HG02763 (cell line): ENCODE results near the gene DPYSL3.
"Not testable (repeated sequence)": the region's sequence is repeated elsewhere in the genome, so short reads cannot be mapped to it uniquely, and the experiment has no call there.

ENCODE experiments used
- ATAC-seq: cut with Tn5 transposase; IDR thresholded peaks from one replicate; pipeline ENCODE4 v1.9.1; 2021; ENCODE audit warnings: mild to moderate bottlenecking, moderate library complexity; ENCODE audit not compliant: unreplicated experiment

DPYSL3 gene

DNA sequence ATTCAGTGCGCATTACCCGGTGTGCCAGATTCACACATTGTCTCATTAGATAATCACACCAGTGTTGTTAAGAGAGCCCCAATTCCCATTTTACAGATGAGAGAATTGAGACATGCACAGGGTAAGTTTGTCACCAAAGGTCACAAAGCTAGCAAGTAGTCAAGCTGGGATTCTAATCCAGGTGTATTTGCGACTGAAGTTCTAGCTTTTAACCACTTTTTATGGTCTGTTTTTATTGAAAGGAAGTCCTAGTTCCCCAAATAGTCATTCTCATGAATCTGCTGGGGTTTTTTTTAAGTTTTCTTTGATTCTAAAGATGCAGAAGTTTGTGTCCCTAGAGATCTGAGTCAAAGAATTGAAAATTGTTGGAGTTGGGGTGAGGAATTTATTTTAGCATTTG lies 136.5 kb downstream of the DPYSL3 start:
- no peak for ATAC-seq

DNA sequence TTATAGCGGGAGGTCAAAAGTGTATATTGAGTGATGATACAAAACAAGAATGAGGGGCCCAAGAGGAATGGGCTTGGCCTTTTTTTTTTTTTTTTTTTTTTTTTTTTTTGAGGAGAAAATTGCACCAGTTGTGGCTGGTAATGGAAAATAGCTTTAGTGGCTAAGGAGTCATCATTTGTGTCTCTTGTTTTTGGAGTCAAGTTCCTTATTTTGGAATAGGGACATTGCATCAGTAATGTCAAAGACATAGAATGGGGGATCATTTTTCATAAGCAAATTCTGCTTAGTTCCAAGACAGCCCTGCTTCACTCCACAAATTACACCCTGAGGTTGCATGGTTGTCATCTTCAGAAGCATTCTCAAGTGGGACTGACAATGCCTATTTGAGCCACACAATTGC lies 137.7 kb downstream of the DPYSL3 start:
- ATAC-seq, result no peak

DNA sequence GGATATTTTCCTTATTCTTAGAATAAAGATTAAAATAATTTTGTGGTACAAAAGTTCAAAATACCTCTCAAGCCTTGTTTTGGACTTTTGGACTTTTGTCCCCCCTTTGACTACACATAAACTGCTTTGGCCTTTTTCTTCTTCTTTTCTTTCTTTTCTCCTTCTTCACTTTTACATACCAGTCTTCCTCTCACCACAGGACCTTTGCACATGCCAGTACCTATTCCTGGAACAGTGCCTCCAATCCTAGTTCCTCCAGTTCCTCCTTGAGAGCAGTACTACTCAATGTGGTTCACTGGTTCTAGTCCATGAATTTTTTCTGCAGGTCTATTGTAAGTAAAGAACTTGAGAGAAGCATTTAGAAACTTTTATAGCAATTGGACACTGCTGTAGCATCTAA lies 138.6 kb downstream of the DPYSL3 start:
- ATAC-seq, result no peak

DNA sequence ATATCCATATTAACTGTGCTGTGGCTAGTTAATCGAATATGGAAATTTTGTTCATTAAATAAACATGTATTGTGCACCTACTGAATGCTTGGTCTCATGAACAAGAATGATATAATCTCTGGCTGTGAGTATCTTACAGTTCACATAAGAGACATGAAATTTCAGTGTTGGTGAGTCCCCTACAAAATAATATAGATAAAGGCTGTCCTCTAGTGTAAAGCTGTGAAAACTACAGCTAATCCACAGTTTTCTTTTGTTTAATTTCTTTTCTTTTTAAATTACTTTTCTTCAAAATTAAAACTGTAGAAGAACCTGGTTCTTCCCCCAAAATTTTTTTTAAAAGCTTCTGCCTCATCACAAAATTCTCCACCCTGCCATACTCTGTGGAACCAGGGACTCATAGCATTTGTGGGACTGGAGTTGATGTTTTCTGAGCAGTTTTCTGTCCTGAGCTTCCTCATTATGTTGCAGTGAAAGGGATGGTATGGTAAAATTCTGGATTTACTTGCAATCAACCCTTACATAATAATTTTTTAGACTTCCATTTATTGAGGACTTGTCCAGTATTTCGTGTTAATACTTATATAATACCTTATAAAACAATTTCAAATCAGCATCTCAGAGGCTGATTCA lies 140.0 kb downstream of the DPYSL3 start:
- ATAC-seq, result no peak

DNA sequence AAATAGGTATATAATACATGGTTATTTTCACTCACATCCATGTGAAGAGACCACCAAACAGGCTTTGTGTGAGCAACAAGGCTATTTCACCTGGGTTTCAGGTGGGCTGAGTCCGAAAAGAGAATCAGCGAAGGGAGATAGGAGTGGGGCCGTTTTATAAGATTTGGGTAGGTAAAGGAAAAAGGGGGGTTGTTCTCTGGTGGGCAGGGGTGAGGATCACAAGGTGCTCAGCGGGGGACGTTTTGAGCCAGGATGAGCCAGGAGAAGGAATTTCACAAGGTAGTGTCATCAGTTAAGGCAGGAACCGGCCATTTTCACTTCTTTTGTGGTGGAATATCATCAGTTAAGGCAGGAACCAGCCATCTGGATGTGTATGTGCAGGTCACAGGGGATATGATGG lies 142.5 kb downstream of the DPYSL3 start:
- not testable (repeated sequence) for ATAC-seq

DNA sequence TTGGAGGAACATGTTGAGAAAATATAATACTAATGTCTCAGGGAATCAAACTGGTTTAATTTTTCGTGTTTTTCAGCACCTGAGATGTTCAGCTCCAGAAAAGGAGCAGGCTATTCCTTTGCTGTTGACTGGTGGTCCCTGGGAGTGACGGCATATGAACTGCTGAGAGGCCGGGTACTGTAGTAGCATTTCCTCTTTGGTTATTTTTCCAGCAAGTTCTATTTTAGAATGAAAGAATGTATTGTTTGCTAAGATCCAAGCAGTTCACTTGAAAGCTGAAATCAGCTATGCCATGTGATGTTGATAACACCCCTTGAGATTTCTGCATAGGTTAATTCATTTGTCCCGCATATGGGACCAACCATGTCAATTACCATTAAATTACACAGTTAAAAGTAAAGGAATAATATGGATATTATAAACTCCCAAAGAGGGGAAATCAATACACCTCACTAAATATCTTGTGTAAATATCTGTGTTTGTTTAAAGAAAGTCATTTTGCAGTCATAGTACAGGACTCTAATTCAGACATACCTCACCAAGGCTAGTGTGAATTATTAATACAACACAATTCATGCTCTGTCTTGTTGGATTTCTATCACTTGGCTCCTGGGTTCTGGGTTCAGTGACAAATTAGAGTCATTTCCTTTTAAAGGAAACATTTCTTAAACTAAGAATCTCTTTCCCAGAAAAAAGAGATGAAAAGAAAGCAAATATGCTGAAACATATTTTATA lies 148.3 kb downstream of the DPYSL3 start:
- ATAC-seq, result no peak

DNA sequence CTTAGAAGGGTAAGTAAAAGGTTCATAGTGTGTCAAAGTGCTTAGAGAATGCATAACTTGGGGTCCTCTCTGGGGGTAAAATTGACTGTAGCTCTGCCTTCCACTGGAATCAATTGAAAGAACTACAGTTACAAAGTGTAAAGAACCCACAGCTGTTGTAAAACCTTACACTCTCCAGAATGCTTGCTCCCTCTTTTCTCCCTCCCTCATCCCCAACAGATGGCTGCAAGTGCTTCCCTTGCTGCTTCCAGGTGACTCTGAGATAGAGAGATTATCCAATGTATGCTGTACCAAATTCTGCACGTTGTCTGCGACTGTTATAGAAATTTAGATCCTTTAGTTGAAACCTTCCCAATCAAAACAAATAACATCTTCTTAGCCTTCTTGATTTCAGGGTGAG lies 149.1 kb downstream of the DPYSL3 start:
- ATAC-seq, result no peak

DNA sequence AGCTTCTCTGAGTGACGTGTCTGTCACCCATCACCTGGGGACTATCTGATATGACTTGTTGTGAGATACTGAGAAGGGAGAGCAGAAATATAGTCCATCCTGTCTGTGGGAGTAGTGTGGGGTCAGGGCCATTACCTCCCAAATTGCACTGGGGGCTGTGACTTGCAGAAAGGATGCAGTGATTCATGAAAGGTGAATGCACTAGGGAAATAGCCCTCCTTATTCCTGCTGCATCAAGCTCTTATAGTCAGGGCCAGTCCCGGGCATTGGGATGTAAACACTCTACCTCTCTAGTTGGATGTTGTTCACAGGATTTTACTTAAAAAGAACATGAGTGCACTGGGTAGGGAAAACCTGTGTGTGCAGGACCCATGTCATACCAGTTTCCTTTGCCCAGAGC lies 150.3 kb downstream of the DPYSL3 start:
- ATAC-seq, result no peak

DNA sequence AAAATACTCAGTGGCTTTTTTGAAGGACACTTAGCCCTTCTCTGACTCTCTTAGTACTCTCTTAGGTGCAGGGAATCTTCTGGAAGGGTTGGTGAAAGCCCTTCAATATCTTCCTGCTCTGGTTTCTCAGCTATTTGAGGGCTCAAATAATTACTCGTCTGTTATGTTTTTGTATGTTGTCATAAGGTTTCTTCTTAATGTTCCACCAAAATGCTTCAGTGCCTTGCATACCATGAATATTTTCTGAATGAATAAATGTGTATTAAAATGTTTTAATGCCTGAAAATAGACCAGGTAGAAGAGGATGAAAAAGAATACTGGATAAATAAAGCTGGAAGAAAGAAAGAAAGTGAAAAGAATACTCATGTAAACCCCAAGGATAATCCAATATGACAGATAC lies 150.8 kb downstream of the DPYSL3 start:
- no peak for ATAC-seq

DNA sequence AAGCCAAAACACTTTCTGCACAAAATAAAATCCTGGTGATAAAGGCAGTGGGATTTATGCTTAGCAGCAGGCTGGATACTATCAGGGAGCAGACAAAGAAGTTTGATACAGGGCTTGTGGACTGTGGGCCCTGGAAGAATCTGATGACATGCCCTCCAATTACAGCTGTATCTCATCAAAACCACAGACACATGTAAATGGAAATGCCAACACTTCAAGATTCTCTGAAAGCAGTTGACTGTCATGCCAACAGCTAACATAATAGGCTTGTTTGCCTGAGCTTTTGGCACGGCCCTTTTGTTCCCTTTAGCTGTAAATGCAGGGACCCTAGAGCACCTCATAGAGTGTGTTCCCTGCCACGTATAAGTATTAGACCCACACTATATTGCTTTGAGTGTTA lies 160.6 kb downstream of the DPYSL3 start:
- ATAC-seq, result no peak

DNA sequence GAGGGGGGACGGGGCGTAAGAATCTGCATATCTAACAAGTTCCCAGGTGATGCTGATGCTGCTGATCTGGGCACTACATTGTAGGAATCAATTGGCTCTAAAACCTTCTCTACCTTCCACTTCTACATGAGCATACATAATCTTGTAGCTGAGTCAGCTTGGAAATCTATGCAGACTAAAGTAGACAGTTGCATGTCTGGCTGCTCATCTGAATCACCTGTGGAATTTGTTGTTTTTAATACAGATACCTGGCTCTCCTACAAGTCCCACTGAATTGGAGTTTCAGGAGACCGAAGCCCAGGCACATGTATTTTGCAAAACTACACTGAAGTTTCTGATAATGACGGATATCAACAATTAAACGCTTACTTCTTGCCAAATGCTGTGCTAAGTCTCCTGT lies 161.4 kb downstream of the DPYSL3 start:
- no peak for ATAC-seq

DNA sequence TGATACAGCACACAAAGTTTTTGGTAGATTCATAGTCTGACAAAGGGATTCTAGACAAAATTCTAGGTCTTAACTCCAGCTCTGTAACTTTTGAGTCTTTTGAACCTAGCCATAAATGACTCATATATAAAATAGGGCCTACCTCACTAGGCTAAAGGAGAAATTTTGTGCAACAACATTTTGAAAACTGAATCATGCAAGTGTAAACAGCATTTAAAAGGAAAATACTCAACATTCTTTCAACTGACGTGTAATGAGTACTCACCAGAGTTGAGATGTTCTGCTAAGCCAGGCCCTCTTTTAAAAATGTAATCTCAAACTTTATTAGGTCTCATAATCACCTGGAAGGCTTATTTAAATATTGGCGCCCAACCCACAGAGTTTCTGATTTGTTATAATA lies 161.8 kb downstream of the DPYSL3 start:
- no peak for ATAC-seq

DNA sequence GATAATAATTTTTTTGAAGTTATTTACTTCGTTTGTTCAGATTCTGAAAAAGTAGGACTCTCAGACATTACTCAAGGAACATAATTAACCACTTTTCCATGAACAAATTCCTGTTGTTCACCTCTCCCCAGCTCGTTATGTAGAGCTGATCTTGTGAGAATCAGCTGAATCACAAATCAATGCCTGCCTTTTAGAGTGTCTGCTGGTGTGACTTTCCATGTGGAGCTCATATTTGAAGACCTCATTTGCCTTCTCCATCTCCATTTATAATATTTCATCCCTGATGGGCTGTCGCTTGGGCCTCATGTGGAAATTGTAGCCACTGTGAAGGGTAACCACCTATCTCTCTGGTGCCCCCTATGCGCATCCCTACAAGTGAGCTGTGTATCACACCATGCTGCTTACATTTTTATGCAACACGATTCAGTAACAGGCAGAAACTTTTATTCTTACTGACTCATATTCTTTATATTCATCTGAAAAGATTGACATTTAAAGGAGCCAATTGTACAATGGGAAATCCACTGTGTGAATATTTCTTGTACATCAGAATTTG lies 163.8 kb downstream of the DPYSL3 start:
- ATAC-seq, result no peak

DNA sequence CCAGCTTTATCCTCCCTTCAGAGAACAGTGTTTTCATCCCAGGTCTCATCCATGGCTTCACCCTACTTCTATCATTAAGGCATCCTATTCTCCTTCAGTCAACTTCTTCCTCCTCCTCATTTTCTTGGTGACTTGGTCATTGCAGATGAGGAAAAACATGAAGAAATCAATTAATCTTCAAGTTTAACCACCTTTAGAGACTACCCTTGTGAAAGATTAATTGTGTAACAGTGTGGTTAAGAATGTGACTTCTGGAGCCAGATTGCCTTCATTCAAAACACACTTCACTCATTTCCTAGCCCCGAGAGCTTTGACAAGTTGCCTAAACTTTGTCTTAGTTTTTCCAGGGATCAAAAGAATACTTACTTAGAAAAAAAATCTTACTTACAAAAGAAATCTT lies 165.0 kb downstream of the DPYSL3 start:
- no peak for ATAC-seq

DNA sequence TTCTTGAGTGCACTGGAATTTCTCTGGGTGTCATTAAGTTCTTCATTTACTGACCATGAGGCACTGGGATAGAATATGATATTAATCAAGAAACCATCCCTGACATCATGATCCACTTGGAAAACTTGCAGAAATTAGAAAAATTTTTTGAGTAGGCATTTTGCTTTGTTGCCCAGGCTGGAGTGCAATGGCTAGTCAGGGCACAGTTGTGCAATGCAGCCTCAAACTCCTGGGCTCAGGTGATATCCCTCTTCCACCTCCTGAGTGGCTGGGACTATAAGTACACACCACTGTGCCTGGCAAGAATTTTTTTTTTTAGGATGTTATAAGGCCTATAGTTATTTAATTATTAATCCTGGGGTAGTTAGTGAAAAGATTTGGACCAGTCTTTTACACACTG lies 168.5 kb downstream of the DPYSL3 start:
- no peak for ATAC-seq

DNA sequence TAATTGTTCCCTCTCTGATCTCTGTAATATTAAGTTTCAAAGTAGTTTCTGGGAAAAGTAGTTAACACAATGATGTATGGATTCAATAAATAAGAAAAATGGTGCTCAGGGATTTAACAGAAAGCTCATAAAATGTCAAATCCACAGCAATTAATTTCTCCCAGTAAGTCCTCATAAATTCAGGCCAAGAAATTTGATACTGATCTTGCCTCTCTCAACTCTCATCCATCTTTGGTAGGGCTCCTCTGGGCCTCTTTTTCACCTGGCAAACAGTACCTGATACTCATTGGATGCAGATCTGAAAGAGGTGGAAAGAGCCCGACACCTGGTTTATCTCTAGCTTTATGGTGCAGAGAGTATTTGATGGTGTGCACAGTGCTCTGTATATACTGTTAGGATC lies 168.9 kb downstream of the DPYSL3 start:
- ATAC-seq, result no peak
